ENCODE data around the gene EVA1B.

Gene EVA1B

GRCh38 chr1:36354486-36354885 is 31.0 kb upstream of the EVA1B start:
- Histone ChIP-seq H3K4me3 (ENCODE audit: low read length) (no peak overlapping the region), H3K4me1 (ENCODE audit: control insufficient read depth, low read depth, low read length) (no peaks in the 10 kb centered on the region), H3K36me3 (ENCODE audit: control insufficient read depth, low read depth, low read length) (peaks cover 25% of the 10 kb centered on the region), H3K27me3 (ENCODE audit: control insufficient read depth, insufficient read depth, low read length) (no peaks in the 10 kb centered on the region), H3K9me3 (ENCODE audit: control insufficient read depth, low read depth, low read length) (no peaks in the 10 kb centered on the region), H3K27ac (ENCODE audit: low read length) (no peak overlapping the region), H3K9ac (ENCODE audit: low read length) (no peak overlapping the region)

DNA sequence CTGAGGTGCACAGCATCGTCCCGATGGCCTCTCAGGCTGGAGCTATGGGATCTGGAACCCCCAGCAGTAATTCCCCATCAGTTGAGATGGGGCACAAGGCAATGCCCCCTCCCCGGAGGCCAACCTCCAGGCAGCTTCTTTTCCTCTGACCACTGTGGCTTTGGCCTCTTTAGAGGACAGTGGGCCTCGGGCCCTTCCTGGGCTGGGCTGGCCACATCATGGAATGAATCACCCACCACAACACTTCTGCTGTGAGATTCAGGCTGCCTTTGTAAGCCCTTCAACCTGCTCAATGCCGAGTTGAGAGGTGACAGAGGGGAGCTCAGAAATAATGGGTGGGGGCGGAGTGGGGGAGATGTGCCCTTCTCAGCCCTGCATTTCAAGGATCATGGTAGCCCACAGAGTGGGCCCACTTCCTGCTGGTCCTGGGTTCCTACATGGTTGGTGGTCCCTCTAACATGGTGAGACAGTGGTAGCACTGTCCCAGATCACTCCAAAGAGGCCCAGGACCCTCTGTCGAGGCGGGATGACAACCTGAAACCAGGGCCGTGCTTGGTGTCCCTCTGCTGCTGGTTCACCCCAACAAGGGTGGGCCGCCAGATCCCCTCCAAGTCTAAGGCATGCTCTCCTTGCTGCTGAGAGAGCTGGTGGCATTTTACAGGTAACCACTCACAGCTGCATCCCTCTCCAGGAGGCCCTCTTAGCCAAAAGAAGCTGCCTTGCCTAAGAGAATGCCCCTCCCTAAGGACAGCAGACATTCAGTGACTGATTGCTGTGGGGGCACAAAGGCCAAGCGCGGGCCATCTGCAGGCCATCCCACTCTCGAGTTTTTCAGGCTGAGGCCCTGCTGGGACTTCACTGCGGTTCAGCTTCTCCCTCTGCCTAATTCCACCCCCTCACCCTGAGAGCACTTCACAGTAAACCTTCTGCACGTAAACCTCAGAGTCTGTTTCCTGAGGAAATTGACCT is 29.7 kb upstream of the EVA1B start:
- peaks cover 28% of the 10 kb centered on the region for H3K36me3 ChIP-seq (ENCODE audit: control insufficient read depth, low read depth, low read length)
- no peak overlapping the region for H3K9ac ChIP-seq (ENCODE audit: low read length)
- H3K27me3 ChIP-seq (ENCODE audit: control insufficient read depth, insufficient read depth, low read length), result no peaks in the 10 kb centered on the region
- H3K4me3 ChIP-seq (ENCODE audit: low read length), result no peak overlapping the region
- H3K27ac ChIP-seq (ENCODE audit: low read length), result no peak overlapping the region
- no peaks in the 10 kb centered on the region for H3K4me1 ChIP-seq (ENCODE audit: control insufficient read depth, low read depth, low read length)
- no peaks in the 10 kb centered on the region for H3K9me3 ChIP-seq (ENCODE audit: control insufficient read depth, low read depth, low read length)

- Histone ChIP-seq H3K36me3 (ENCODE audit: control insufficient read depth, low read depth, low read length) (peaks cover 28% of the 10 kb centered on the region), H3K9ac (ENCODE audit: low read length) (no peak overlapping the region), H3K4me1 (ENCODE audit: control insufficient read depth, low read depth, low read length) (no peaks in the 10 kb centered on the region)
Measured at GRCh38 chr1:36352125-36352909, 28.9 kb upstream of the EVA1B start.

DNA sequence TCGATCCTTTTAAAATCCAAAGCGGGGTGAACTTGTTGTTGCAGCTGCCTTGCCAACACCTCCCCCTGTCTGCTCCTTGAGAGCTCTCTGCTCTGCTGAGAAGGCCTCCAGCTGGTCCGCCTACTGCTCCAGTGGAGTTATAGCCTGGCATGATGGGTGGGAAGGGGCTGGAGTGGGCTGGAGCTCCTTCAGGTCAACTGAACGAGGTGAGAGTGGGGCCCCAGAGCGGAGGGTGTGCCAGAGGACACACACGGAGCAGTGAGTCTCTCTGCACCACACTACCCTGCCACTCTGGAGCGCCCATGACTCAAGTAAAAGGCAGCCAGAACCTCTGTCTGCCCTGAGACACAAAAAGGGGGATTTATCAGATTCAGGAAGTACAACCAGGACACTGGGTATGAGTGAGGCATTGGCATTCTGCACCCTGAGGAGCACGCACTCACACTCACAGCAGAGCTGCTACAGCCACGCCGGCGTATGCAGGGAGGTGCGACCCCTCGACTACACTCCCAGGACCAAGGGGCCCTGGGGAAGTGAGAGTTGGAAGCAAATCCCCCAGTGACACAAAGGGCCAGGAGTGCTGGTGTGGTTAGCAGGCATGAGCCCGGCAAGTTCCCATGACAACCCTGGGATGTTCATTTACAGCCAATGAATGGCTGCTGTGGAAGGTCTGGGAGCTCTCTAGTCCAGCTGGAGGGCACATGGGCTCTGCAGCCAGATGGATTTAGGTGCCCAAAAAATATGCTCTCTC is 28.0 kb upstream of the EVA1B start:
- no peak overlapping the region for H3K9ac ChIP-seq (ENCODE audit: low read length)
- H3K4me3 ChIP-seq (ENCODE audit: low read length), result no peak overlapping the region
- H3K27me3 ChIP-seq (ENCODE audit: control insufficient read depth, insufficient read depth, low read length), result no peaks in the 10 kb centered on the region
- no peaks in the 10 kb centered on the region for H3K4me1 ChIP-seq (ENCODE audit: control insufficient read depth, low read depth, low read length)
- peaks cover 31% of the 10 kb centered on the region for H3K36me3 ChIP-seq (ENCODE audit: control insufficient read depth, low read depth, low read length)
- H3K9me3 ChIP-seq (ENCODE audit: control insufficient read depth, low read depth, low read length), result no peaks in the 10 kb centered on the region
- no peak overlapping the region for H3K27ac ChIP-seq (ENCODE audit: low read length)

More at GRCh38 chr1:36352125-36352909, 28.9 kb upstream of the EVA1B start:
- no peak overlapping the region for H3K4me3 ChIP-seq (ENCODE audit: low read length)
- H3K9me3 ChIP-seq (ENCODE audit: control insufficient read depth, low read depth, low read length), result no peaks in the 10 kb centered on the region
- no peaks in the 10 kb centered on the region for H3K27me3 ChIP-seq (ENCODE audit: control insufficient read depth, insufficient read depth, low read length)
- H3K27ac ChIP-seq (ENCODE audit: low read length), result no peak overlapping the region

- H3K27me3 ChIP-seq (ENCODE audit: control insufficient read depth, insufficient read depth, low read length), result no peaks in the 10 kb centered on the region
- H3K4me1 ChIP-seq (ENCODE audit: control insufficient read depth, low read depth, low read length), result no peaks in the 10 kb centered on the region
- H3K36me3 ChIP-seq (ENCODE audit: control insufficient read depth, low read depth, low read length), result peaks cover 31% of the 10 kb centered on the region
- H3K9ac ChIP-seq (ENCODE audit: low read length), result no peak overlapping the region
- no peak overlapping the region for H3K27ac ChIP-seq (ENCODE audit: low read length)
- H3K4me3 ChIP-seq (ENCODE audit: low read length), result no peak overlapping the region
- H3K9me3 ChIP-seq (ENCODE audit: control insufficient read depth, low read depth, low read length), result no peaks in the 10 kb centered on the region
Measured at GRCh38 chr1:36350659-36351226, 27.3 kb upstream of the EVA1B start.

DNA sequence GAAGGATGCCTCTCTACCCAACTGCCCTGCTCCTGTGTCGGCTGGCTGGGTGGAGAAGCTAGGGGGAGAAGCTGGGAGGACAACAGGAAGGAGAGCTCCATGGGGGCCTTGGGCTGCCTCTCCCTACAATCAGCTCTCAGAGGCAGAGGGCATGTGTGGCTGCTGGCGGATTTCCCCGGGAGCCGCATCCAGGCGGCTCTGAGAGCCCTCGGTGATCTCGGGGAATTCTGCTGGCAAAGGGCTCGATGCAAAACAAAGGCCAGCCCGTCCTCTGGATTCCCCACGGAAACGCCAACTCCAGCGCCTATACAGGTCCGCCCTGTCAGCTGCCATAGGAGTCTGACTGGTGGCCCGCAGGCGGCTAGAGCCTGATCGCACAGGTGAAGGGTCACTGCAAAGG is 26.4 kb upstream of the EVA1B start:
- peaks cover 26% of the 10 kb centered on the region for H3K36me3 ChIP-seq (ENCODE audit: control insufficient read depth, low read depth, low read length)
- H3K27ac ChIP-seq (ENCODE audit: low read length), result no peak overlapping the region
- H3K4me3 ChIP-seq (ENCODE audit: low read length), result no peak overlapping the region
- H3K9ac ChIP-seq (ENCODE audit: low read length), result no peak overlapping the region
- H3K27me3 ChIP-seq (ENCODE audit: control insufficient read depth, insufficient read depth, low read length), result no peaks in the 10 kb centered on the region
- no peaks in the 10 kb centered on the region for H3K4me1 ChIP-seq (ENCODE audit: control insufficient read depth, low read depth, low read length)
- no peaks in the 10 kb centered on the region for H3K9me3 ChIP-seq (ENCODE audit: control insufficient read depth, low read depth, low read length)

DNA sequence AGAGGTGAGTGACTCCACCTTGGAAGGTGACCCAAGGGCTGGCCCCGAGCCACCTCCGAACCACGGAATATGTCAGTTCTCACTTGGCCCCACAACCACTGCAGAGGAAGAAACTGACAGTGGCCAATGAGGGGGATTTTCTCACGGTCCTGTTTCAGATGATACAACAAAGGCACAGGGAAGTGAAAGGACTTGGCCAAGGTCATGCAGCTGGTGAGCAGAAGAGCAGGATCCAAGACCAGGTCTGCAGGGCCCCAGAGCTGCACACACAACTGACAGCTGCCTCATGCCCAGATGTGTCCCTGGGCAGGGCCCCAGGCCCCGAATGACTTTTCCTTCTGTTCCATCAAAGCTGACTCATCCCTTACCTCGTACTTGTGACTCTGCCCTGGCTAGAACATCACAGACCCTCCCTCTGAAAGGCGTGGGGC is 25.8 kb upstream of the EVA1B start:
- Histone ChIP-seq H3K36me3 (ENCODE audit: control insufficient read depth, low read depth, low read length) (peaks cover 20% of the 10 kb centered on the region), H3K4me1 (ENCODE audit: control insufficient read depth, low read depth, low read length) (no peaks in the 10 kb centered on the region), H3K9ac (ENCODE audit: low read length) (no peak overlapping the region)

DNA sequence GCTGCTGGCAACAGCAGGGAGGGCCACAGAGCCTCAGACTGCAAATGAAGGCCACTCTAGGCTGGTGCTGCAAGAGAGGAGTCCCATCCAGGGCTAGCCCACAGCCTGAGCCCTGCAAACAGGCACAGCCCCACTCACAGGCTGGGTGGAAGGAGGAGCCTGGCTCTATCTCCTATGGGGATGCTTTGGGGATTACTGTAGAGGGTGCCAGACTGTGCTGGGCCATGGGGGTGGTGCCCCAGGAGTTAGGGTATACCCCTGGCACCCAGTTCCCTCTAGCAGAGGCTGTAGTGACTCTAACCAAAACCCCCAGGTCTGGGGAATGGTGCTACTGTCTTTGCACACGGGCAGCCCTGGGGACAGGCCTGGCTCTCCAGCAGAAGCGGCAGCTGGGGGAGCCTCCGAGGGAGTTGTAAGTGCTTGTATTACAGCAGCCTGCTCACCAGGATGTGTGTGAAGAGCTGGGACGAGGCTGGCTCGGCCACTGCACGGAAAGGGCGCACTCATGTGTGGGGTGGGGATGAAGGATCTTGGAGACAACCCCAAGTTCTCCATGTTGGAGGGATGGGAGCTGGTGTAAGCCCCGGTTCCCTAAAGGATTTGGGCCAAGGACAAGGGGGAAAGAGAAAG is 23.4 kb upstream of the EVA1B start:
- Histone ChIP-seq H3K4me3 (ENCODE audit: low read length) (no peak overlapping the region), H3K4me1 (ENCODE audit: control insufficient read depth, low read depth, low read length) (no peaks in the 10 kb centered on the region), H3K27me3 (ENCODE audit: control insufficient read depth, insufficient read depth, low read length) (no peaks in the 10 kb centered on the region), H3K27ac (ENCODE audit: low read length) (no peak overlapping the region), H3K9ac (ENCODE audit: low read length) (no peak overlapping the region), H3K36me3 (ENCODE audit: control insufficient read depth, low read depth, low read length) (peaks cover 26% of the 10 kb centered on the region), H3K9me3 (ENCODE audit: control insufficient read depth, low read depth, low read length) (no peaks in the 10 kb centered on the region)

More for the DNA sequence above, 25.8 kb upstream of the EVA1B start:
- Histone ChIP-seq H3K27ac (ENCODE audit: low read length) (no peak overlapping the region), H3K9me3 (ENCODE audit: control insufficient read depth, low read depth, low read length) (no peaks in the 10 kb centered on the region), H3K4me3 (ENCODE audit: low read length) (no peak overlapping the region), H3K27me3 (ENCODE audit: control insufficient read depth, insufficient read depth, low read length) (no peaks in the 10 kb centered on the region)

- no peak overlapping the region for H3K9ac ChIP-seq (ENCODE audit: low read length)
- no peaks in the 10 kb centered on the region for H3K4me1 ChIP-seq (ENCODE audit: control insufficient read depth, low read depth, low read length)
- H3K9me3 ChIP-seq (ENCODE audit: control insufficient read depth, low read depth, low read length), result no peaks in the 10 kb centered on the region
- no peaks in the 10 kb centered on the region for H3K27me3 ChIP-seq (ENCODE audit: control insufficient read depth, insufficient read depth, low read length)
- no peak overlapping the region for H3K27ac ChIP-seq (ENCODE audit: low read length)
- peaks cover 31% of the 10 kb centered on the region for H3K36me3 ChIP-seq (ENCODE audit: control insufficient read depth, low read depth, low read length)
- H3K4me3 ChIP-seq (ENCODE audit: low read length), result no peak overlapping the region
Measured at GRCh38 chr1:36345353-36345752, 21.9 kb upstream of the EVA1B start.

DNA sequence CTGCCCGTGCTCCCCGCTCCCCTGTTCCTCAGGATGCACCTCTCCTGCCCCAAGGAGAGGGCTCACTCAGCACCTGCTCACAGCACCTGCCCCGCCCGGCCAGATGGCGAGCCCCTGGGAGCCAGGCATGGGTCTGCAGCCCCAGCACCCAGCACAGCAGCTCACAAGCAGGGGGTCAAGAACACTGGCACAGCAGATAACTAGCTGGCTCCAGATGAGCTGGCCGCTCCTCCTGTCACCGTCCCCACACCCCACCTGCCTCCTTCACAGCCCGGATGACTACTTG is 20.9 kb upstream of the EVA1B start:
- peaks cover 31% of the 10 kb centered on the region for H3K36me3 ChIP-seq (ENCODE audit: control insufficient read depth, low read depth, low read length)
- no peak overlapping the region for H3K4me3 ChIP-seq (ENCODE audit: low read length)
- no peak overlapping the region for H3K9ac ChIP-seq (ENCODE audit: low read length)
- H3K4me1 ChIP-seq (ENCODE audit: control insufficient read depth, low read depth, low read length), result no peaks in the 10 kb centered on the region
- no peaks in the 10 kb centered on the region for H3K9me3 ChIP-seq (ENCODE audit: control insufficient read depth, low read depth, low read length)
- no peaks in the 10 kb centered on the region for H3K27me3 ChIP-seq (ENCODE audit: control insufficient read depth, insufficient read depth, low read length)
- no peak overlapping the region for H3K27ac ChIP-seq (ENCODE audit: low read length)
